HL-60 (cell line): Measurements from ENCODE around the gene DAAM2.

Experiments used
- GABPA ChIP-seq: IDR thresholded peaks from 2 replicates; pipeline ENCODE4 v1.6.1; 2012; ENCODE audit warnings: low read depth
- SPI1 ChIP-seq: IDR thresholded peaks from 2 replicates; pipeline ENCODE4 v1.6.1; 2012; ENCODE audit warnings: low read depth, mild to moderate bottlenecking, borderline replicate concordance
- TF ChIP-seq, protein P1 (sequence below): IDR thresholded peaks from one replicate; pipeline ENCODE4 v1.5.1; 2011; ENCODE audit warnings: low read length, control low read depth, inconsistent platforms; ENCODE audit not compliant: insufficient read depth
- TF ChIP-seq, protein P2 (sequence below): IDR thresholded peaks from 2 replicates; pipeline ENCODE4 v1.6.1; 2012; ENCODE audit warnings: low read depth; ENCODE audit not compliant: insufficient replicate concordance

DNA sequence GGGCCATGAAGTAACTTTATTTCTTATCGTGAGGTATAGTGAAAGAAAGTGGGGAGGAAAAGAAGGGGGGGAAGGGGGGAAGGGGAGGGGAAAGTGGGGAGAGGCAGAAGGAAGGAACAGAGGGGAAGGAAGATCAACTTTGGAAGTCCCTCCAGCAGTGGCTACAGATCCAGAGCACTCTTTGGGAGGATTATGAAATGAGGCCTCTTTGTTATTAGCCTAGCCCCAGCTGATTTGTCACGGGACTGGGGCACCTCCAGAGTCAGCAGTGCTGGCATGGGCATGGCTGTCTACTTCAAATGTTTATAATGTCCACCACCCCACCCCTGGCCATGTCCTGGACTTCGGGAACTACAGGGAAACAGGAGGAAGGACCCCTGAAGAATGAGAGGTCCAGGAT, 134.5 kb downstream of the DAAM2 start:
- TF ChIP-seq, protein P1, sequence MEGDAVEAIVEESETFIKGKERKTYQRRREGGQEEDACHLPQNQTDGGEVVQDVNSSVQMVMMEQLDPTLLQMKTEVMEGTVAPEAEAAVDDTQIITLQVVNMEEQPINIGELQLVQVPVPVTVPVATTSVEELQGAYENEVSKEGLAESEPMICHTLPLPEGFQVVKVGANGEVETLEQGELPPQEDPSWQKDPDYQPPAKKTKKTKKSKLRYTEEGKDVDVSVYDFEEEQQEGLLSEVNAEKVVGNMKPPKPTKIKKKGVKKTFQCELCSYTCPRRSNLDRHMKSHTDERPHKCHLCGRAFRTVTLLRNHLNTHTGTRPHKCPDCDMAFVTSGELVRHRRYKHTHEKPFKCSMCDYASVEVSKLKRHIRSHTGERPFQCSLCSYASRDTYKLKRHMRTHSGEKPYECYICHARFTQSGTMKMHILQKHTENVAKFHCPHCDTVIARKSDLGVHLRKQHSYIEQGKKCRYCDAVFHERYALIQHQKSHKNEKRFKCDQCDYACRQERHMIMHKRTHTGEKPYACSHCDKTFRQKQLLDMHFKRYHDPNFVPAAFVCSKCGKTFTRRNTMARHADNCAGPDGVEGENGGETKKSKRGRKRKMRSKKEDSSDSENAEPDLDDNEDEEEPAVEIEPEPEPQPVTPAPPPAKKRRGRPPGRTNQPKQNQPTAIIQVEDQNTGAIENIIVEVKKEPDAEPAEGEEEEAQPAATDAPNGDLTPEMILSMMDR: no peak
- no peak for TF ChIP-seq SPI1
- TF ChIP-seq, protein P2, sequence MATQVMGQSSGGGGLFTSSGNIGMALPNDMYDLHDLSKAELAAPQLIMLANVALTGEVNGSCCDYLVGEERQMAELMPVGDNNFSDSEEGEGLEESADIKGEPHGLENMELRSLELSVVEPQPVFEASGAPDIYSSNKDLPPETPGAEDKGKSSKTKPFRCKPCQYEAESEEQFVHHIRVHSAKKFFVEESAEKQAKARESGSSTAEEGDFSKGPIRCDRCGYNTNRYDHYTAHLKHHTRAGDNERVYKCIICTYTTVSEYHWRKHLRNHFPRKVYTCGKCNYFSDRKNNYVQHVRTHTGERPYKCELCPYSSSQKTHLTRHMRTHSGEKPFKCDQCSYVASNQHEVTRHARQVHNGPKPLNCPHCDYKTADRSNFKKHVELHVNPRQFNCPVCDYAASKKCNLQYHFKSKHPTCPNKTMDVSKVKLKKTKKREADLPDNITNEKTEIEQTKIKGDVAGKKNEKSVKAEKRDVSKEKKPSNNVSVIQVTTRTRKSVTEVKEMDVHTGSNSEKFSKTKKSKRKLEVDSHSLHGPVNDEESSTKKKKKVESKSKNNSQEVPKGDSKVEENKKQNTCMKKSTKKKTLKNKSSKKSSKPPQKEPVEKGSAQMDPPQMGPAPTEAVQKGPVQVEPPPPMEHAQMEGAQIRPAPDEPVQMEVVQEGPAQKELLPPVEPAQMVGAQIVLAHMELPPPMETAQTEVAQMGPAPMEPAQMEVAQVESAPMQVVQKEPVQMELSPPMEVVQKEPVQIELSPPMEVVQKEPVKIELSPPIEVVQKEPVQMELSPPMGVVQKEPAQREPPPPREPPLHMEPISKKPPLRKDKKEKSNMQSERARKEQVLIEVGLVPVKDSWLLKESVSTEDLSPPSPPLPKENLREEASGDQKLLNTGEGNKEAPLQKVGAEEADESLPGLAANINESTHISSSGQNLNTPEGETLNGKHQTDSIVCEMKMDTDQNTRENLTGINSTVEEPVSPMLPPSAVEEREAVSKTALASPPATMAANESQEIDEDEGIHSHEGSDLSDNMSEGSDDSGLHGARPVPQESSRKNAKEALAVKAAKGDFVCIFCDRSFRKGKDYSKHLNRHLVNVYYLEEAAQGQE: no peak
- no peak for TF ChIP-seq GABPA
